GM18508 (cell line): ENCODE data around the gene FBLN5.
"Not testable (repeated sequence)": the region's sequence is repeated elsewhere in the genome, so short reads cannot be mapped to it uniquely, and the experiment has no call there.

Experiments used
- ATAC-seq: cut with Tn5 transposase; IDR thresholded peaks from one replicate; pipeline ENCODE4 v1.9.1; 2021; ENCODE audit warnings: moderate number of reproducible peaks; ENCODE audit not compliant: insufficient read depth, unreplicated experiment

The FBLN5 gene

GRCh38 chr14:91870001-91870400, 77.5 kb downstream of the FBLN5 start:
- no peak for ATAC-seq

GRCh38 chr14:91869556-91869955, 77.9 kb downstream of the FBLN5 start:
- no peak for ATAC-seq

- ATAC-seq: no peak
These were observed 80.0 kb downstream of the FBLN5 start, which contains the start of gene TC2N for GRCh38 chr14:91867316-91867988. TC2N (minus strand) TSS chr14:91867536; CDS start chr14:91813769, 53,767 bp downstream.

- no peak for ATAC-seq
These were observed 80.8 kb downstream of the FBLN5 start for GRCh38 chr14:91866511-91867295.

- no peak for ATAC-seq
These were observed 81.4 kb downstream of the FBLN5 start for GRCh38 chr14:91866061-91866460.

- ATAC-seq: no peak
These were observed 85.1 kb downstream of the FBLN5 start for GRCh38 chr14:91862417-91862816.

GRCh38 chr14:91861091-91861490, 86.4 kb downstream of the FBLN5 start:
- ATAC-seq: no peak

- ATAC-seq: no peak
These were observed 87.3 kb downstream of the FBLN5 start for GRCh38 chr14:91860238-91860637.

GRCh38 chr14:91858536-91859275, 88.8 kb downstream of the FBLN5 start:
- ATAC-seq: no peak

GRCh38 chr14:91857614-91858013, 89.9 kb downstream of the FBLN5 start:
- ATAC-seq: no peak

GRCh38 chr14:91854327-91854934, 93.1 kb downstream of the FBLN5 start:
- ATAC-seq: no peak

- no peak for ATAC-seq
These were observed 95.9 kb downstream of the FBLN5 start for GRCh38 chr14:91851563-91851962.

GRCh38 chr14:91848504-91849001, 98.9 kb downstream of the FBLN5 start:
- no peak for ATAC-seq

- ATAC-seq: no peak
These were observed 99.8 kb downstream of the FBLN5 start for GRCh38 chr14:91847693-91848092.

- no peak for ATAC-seq
These were observed 101.8 kb downstream of the FBLN5 start for GRCh38 chr14:91845652-91846051.

GRCh38 chr14:91845056-91845455, 102.4 kb downstream of the FBLN5 start:
- ATAC-seq: not testable (repeated sequence)

- ATAC-seq: no peak
These were observed 103.5 kb downstream of the FBLN5 start for GRCh38 chr14:91844029-91844428.

GRCh38 chr14:91843437-91843836, 104.1 kb downstream of the FBLN5 start:
- no peak for ATAC-seq

- ATAC-seq: no peak
These were observed 106.4 kb downstream of the FBLN5 start for GRCh38 chr14:91841065-91841464.

- no peak for ATAC-seq
These were observed 107.7 kb downstream of the FBLN5 start for GRCh38 chr14:91839749-91840148.
